ENCODE measurements around the gene MYO5A.

The MYO5A gene

DNA sequence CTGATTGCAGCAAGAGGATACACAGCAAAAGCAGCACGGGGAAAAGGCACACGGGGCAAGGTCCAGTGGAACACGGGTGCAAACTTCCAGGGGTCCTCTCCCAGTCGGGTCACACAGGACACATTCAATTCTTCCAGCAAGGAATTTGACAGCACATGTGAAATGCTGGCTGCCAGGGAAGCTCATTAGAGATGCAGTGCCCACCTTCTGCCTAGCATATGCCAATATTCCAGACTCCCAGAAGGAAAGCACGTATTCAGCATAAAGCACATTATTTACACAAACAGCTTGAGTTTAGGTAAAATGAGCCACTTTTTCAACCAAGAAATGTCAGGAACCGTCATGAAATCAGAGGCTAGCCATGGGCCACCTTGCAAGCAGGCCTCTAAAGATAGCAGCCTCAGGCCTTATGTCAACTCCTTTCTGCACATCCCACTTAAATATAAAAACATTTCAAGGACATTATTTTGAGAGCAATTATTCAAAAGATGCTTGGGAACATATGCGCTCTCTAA, 252.4 kb downstream of the MYO5A start:
- TF ChIP-seq, protein P1, sequence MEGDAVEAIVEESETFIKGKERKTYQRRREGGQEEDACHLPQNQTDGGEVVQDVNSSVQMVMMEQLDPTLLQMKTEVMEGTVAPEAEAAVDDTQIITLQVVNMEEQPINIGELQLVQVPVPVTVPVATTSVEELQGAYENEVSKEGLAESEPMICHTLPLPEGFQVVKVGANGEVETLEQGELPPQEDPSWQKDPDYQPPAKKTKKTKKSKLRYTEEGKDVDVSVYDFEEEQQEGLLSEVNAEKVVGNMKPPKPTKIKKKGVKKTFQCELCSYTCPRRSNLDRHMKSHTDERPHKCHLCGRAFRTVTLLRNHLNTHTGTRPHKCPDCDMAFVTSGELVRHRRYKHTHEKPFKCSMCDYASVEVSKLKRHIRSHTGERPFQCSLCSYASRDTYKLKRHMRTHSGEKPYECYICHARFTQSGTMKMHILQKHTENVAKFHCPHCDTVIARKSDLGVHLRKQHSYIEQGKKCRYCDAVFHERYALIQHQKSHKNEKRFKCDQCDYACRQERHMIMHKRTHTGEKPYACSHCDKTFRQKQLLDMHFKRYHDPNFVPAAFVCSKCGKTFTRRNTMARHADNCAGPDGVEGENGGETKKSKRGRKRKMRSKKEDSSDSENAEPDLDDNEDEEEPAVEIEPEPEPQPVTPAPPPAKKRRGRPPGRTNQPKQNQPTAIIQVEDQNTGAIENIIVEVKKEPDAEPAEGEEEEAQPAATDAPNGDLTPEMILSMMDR (IDR thresholded peaks at IDR 0.05; ENCODE audit: low read depth, low read length, missing control alignments), result no peak
- H3K4me3 ChIP-seq (replicated peaks; ENCODE audit: low read depth, low read length), result no peak overlapping the region
- DNase-seq (ENCODE audit: extremely low read depth, low read depth), result no peak

DNA sequence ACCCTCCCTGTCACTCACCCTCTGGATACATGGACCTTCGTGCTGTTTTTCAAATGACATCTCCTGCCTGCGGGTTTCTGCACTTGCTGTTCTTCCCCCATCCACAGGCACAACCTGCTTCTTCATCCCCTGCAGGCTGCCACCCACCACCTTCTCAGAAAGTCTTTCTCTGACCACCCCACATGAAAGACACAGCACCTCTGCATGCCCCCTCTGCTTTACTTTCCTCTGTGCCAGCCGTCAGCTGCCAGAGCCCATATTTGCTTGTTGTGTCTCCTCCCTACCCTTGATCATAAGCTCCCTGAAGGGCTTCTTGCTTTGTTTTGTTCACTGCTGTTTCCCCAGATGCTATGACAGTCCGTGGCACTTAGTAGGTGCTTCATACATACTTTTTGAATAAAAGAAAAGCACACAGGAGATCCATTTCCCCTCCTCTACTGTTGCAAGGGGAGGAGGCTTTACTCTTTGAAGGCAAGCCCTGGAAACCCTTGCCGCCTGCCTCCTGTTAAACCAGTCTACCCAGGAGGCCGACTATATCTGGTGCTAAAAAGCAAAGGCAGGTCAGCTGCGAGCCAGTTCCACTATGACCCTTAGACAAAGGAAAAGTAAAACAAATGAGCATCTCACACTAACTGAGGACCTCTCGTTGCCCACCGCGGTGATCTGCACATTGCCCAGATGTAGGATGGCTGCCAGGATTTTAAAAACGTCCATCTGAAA, 265.0 kb downstream of the MYO5A start:
- no peak for DNase-seq (ENCODE audit: extremely low read depth, low read depth)
- H3K4me3 ChIP-seq (replicated peaks; ENCODE audit: low read depth, low read length), result no peak overlapping the region
- TF ChIP-seq, protein P1 (IDR thresholded peaks at IDR 0.05; ENCODE audit: low read depth, low read length, missing control alignments), result no peak

DNA sequence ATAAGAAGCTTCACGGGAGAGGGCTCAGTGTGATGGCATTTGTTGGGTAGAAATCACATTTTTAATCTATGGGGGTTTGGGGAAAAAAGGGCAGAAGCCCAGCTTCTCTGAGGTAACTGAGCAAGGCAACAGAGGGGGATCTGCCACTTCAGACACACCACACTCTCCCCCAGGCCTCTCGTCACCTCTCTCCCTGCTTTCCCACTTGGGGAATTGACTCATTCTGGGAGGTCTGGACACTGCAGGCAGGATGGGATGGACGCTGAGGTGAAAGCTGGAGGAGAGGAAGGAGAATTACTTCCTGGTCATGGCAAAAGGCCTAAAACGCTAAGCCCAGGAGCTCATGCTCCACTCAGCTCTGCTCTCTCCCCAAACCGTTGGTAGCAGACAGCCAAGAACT, 266.3 kb downstream of the MYO5A start:
- TF ChIP-seq, protein P1 (IDR thresholded peaks at IDR 0.05; ENCODE audit: low read depth, low read length, missing control alignments), result no peak
- no peak for DNase-seq (ENCODE audit: extremely low read depth, low read depth)

DNA sequence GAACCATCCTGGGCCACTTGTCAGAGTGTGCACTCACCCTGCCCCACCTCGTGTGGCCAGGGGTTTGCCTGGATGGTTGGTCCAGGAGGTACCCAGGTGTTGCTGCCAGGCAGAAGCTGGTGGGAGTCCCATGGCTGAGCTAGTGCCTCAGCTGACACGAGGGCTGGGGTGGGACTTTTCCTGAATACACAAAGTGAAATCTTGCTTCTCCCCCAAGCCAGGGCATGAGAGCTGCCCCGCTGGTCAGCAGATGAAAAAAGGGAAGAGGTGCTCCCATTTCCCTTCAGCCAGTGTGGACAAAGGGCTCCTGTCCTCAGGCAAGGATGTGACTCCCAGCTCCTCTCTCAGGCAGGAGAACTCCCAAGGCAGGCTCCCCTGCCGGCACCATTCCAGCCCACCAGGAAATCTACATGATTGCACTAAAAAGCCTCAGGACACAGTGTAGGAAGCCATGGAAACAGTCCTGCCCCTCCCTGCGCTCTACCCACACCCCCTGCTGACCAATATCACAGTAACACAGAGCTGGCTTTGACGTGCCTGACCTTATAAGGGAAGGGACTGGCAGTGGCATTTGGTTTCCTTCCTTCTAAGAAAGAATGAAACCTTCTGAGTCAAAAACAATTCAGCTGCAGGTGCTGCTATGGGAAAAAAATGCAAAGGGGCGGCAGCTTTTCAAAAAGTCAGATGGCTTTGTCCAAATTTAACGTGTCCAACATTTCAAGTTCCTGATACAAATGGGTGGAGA, 267.0 kb downstream of the MYO5A start:
- DNase-seq (ENCODE audit: extremely low read depth, low read depth), result peak; percentile 78
- TF ChIP-seq, protein P1 (IDR thresholded peaks at IDR 0.05; ENCODE audit: low read depth, low read length, missing control alignments), result peak; percentile 6
- no peak overlapping the region for H3K4me3 ChIP-seq (replicated peaks; ENCODE audit: low read depth, low read length)

More for the DNA sequence above, 266.3 kb downstream of the MYO5A start:
- no peak overlapping the region for H3K4me3 ChIP-seq (replicated peaks; ENCODE audit: low read depth, low read length)

DNA sequence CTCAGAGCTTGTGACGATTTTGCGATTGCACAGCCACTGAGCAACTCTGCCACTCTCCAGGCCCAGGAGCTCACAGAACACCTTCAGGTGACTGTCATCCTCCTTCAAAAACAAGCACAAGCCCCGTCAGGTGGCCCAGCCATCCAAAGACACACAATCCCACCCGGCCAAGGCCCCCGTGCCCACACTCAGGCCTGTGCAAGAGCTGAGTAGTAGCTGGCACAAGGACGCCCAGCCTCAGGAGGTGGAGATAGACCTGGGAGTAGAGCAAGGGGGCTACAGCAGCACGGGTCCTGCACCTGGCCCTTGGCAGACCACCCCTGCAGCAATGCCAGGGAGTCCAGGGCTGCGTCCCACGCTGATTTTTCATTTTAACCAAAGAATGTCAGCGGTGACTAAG, 267.7 kb downstream of the MYO5A start:
- no peak for DNase-seq (ENCODE audit: extremely low read depth, low read depth)
- TF ChIP-seq, protein P1 (IDR thresholded peaks at IDR 0.05; ENCODE audit: low read depth, low read length, missing control alignments), result no peak
- no peak overlapping the region for H3K4me3 ChIP-seq (replicated peaks; ENCODE audit: low read depth, low read length)

DNA sequence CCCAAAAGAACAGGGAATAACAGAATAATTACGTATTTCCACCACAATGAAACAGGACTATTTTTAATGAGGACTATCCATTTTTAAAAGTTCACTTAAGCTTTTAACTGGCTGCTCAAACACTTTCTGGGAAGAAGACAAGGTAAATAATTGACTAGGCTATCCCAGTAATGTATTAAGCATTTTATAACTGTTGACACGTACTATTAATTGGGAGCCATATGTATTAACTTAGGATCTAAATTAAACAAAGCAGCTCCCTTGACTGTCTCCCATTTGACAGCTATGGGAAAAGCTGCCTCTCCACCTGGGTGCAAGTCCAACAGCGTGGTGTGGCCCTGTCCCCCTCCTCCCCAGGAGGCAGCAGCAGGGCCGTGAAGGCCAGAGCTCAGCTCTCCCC, 269.2 kb downstream of the MYO5A start:
- H3K4me3 ChIP-seq (replicated peaks; ENCODE audit: low read depth, low read length), result no peak overlapping the region
- TF ChIP-seq, protein P1 (IDR thresholded peaks at IDR 0.05; ENCODE audit: low read depth, low read length, missing control alignments), result no peak
- no peak for DNase-seq (ENCODE audit: extremely low read depth, low read depth)
